C4-2B (cell line): ENCODE measurements around the gene CCR4.

Source experiments
- ZFX ChIP-seq: fragments of 450-650 bp; IDR thresholded peaks from 2 replicates; pipeline ENCODE4 v1.6.1; 2017
- TF ChIP-seq, protein P1 (sequence below): fragments of 450-650 bp; conservative IDR thresholded peaks from 2 replicates; pipeline ENCODE4 v1.5.1; 2017; ENCODE audit warnings: mild to moderate bottlenecking

DNA sequence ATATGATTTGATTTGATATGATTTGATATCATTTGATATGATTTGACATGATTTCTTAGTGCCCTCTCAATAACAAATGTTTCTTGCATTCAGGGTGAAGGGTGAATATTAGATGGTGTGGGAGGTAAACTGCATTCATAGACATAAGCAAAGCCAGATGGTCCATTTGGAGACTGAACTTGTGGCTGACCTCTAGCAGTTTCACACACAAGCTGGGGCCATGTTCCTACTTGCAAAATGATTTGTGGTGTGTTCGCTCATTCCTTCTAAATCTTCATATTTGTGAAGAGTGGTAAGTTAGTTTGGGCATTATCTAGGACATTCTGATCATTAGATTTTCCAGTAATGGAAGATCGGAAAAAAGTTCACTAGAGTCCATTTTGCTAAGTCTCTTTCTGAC is 40.5 kb upstream of the CCR4 start:
- TF ChIP-seq, protein P1, sequence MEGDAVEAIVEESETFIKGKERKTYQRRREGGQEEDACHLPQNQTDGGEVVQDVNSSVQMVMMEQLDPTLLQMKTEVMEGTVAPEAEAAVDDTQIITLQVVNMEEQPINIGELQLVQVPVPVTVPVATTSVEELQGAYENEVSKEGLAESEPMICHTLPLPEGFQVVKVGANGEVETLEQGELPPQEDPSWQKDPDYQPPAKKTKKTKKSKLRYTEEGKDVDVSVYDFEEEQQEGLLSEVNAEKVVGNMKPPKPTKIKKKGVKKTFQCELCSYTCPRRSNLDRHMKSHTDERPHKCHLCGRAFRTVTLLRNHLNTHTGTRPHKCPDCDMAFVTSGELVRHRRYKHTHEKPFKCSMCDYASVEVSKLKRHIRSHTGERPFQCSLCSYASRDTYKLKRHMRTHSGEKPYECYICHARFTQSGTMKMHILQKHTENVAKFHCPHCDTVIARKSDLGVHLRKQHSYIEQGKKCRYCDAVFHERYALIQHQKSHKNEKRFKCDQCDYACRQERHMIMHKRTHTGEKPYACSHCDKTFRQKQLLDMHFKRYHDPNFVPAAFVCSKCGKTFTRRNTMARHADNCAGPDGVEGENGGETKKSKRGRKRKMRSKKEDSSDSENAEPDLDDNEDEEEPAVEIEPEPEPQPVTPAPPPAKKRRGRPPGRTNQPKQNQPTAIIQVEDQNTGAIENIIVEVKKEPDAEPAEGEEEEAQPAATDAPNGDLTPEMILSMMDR = no peak
- TF ChIP-seq ZFX = no peak
